HL-60 (cell line): ENCODE results near the gene ROCK2.

Source experiments
- DNase-seq, 2 experiments: peaks; one replicate each; pipeline ENCODE4 v3.0.0-alpha.2; 2010 to 2020; ENCODE audit warnings: low read depth in 1 of 2, low spot score in 1 of 2
- H3K27ac ChIP-seq: fragments of 250-450 bp; sonication (Bioruptor Pico); replicated peaks from 2 replicates; pipeline ENCODE4 v1.5.1; 2020; ENCODE audit warnings: mild to moderate bottlenecking, moderate library complexity
- H3K27me3 ChIP-seq: fragments of 250-450 bp; sonication (Bioruptor Pico); 2 replicates; pipeline ENCODE4 v1.5.1; 2021; ENCODE audit warnings: mild to moderate bottlenecking, moderate library complexity; ENCODE audit not compliant: insufficient read depth, poor library complexity, severe bottlenecking
- H3K4me3 ChIP-seq: replicated peaks from 2 replicates; pipeline ENCODE4 v1.5.1; 2011; ENCODE audit warnings: mild to moderate bottlenecking, control low read depth, low read length; ENCODE audit not compliant: insufficient read depth
- GABPA ChIP-seq: IDR thresholded peaks from 2 replicates; pipeline ENCODE4 v1.6.1; 2012; ENCODE audit warnings: low read depth
- POLR2AphosphoS5 ChIP-seq: IDR thresholded peaks from 2 replicates; pipeline ENCODE4 v1.6.1; 2012; ENCODE audit warnings: low read depth
- REST ChIP-seq: IDR thresholded peaks from 2 replicates; pipeline ENCODE4 v1.6.1; 2012; ENCODE audit warnings: low read depth; ENCODE audit not compliant: insufficient replicate concordance
- SPI1 ChIP-seq: IDR thresholded peaks from 2 replicates; pipeline ENCODE4 v1.6.1; 2012; ENCODE audit warnings: low read depth, mild to moderate bottlenecking, borderline replicate concordance
- TF ChIP-seq, protein P1 (sequence below): IDR thresholded peaks from one replicate; pipeline ENCODE4 v1.5.1; 2011; ENCODE audit warnings: low read length, control low read depth, inconsistent platforms; ENCODE audit not compliant: insufficient read depth

ROCK2 gene

DNA sequence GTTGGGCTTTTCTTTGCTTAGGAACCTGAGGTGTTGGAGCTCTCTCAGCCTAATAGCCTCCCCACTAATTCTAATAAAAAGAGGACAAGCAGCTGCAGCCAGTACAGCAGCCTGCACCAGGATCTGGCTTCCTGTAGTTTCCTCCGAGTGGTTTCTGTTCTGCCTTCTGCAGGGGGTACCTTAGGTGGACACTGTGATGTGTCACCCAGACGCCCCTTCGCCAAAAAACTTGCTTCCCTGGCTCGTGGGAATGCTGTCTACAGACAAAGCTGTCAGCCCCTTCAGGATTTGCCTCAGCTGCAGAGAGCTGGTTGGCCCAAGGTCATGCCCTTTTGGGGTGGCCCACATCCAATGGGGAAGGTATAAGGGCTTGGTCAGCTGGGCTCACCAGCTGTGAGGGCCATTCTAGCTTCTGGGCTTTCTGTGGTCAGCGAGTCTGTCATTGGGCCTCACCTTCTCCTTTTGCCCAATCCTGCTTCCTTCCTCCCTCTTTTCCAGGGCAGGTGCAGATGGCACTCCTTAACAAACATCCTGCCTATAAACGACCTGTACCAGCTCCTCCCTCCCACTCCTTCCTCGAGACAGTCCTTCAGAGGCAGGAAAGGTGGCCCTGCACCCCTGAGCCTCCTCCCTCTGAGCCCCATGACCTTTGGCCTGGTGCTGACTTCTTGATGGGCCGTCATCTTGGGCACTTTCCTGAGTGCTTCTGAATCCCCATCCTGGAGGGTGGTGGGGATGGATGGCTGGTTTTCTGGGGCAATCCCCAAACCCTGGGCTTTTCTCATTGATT, 44.0 kb upstream of the ROCK2 start:
- Histone ChIP-seq H3K27me3 (no peaks in the 10 kb centered on the region), H3K4me3 (no peak overlapping the region), H3K27ac (no peak overlapping the region)
- TF ChIP-seq REST (no peak), POLR2AphosphoS5 (no peak), GABPA (no peak), SPI1 (no peak)
- TF ChIP-seq, protein P1, sequence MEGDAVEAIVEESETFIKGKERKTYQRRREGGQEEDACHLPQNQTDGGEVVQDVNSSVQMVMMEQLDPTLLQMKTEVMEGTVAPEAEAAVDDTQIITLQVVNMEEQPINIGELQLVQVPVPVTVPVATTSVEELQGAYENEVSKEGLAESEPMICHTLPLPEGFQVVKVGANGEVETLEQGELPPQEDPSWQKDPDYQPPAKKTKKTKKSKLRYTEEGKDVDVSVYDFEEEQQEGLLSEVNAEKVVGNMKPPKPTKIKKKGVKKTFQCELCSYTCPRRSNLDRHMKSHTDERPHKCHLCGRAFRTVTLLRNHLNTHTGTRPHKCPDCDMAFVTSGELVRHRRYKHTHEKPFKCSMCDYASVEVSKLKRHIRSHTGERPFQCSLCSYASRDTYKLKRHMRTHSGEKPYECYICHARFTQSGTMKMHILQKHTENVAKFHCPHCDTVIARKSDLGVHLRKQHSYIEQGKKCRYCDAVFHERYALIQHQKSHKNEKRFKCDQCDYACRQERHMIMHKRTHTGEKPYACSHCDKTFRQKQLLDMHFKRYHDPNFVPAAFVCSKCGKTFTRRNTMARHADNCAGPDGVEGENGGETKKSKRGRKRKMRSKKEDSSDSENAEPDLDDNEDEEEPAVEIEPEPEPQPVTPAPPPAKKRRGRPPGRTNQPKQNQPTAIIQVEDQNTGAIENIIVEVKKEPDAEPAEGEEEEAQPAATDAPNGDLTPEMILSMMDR: no peak
- DNase-seq: no peak

DNA sequence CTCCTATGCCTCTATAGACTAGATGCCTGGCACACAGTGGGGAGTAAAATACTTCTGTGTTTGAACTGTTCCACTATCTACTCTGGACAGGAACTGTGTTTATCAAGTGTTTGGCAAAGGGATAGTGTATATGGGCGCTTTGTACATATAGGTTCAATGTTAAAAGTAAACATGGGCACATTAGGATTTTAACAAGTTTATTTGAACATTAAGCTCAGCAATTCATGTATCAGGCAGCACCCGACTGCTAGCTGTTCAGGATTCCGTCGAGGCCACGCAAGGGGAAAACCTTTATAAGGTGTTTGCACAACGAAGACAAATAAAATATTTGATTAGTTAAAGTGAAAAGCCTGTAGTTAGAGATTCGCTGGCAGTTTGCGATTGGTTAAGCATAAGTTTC, 43.4 kb upstream of the ROCK2 start:
- H3K27ac ChIP-seq: no peak overlapping the region
- no peak overlapping the region for H3K4me3 ChIP-seq
- no peaks in the 10 kb centered on the region for H3K27me3 ChIP-seq
- no peak for TF ChIP-seq SPI1
- no peak for TF ChIP-seq GABPA
- no peak for TF ChIP-seq POLR2AphosphoS5
- no peak for TF ChIP-seq REST
- TF ChIP-seq, protein P1: no peak
- DNase-seq: no peak

DNA sequence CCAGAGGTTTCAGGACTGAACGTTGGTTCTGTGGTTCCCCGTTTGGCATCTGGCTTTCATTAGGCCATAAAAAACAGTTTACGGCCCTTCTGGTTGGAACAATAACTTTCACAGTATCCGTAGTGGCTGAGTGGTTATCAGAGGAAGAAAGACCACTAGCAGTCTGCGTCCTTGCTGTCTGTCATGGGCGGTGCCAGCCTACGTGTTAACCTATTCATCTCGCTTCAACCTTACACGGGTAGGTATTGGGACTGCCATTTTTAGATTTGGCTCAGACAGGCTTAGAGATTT, 42.6 kb upstream of the ROCK2 start:
- no peak for DNase-seq
- Histone ChIP-seq H3K27ac (no peak overlapping the region), H3K4me3 (no peak overlapping the region), H3K27me3 (no peaks in the 10 kb centered on the region)
- no peak for TF ChIP-seq SPI1
- TF ChIP-seq REST: no peak
- TF ChIP-seq POLR2AphosphoS5: no peak
- no peak for TF ChIP-seq GABPA
- TF ChIP-seq, protein P1: no peak
